HG03520 (cell line): ENCODE results near the gene LPCAT2.

ENCODE experiments used
- ATAC-seq: cut with Tn5 transposase; IDR thresholded peaks from one replicate; pipeline ENCODE4 v1.9.1; 2021; ENCODE audit warnings: mild to moderate bottlenecking, moderate library complexity; ENCODE audit not compliant: unreplicated experiment

Gene LPCAT2

GRCh38 chr16:55508941-55509931, at the start of gene LPCAT2:
Gene LPCAT2, plus strand, starts transcription at chr16:55509072. Its CDS starts 110 bp downstream, at chr16:55509182.
- ATAC-seq, result peak; percentile 43

GRCh38 chr16:55462241-55462640, 46.6 kb upstream of the LPCAT2 start:
- no peak for ATAC-seq

- ATAC-seq, result no peak
Measured at GRCh38 chr16:55464375-55464774, 44.5 kb upstream of the LPCAT2 start.

- ATAC-seq, result peak; percentile 93
Measured at GRCh38 chr16:55465077-55465896, 43.6 kb upstream of the LPCAT2 start.

GRCh38 chr16:55466209-55466608, 42.7 kb upstream of the LPCAT2 start:
- no peak for ATAC-seq

- no peak for ATAC-seq
Measured at GRCh38 chr16:55467898-55468297, 41.0 kb upstream of the LPCAT2 start.

GRCh38 chr16:55468352-55468990, 40.4 kb upstream of the LPCAT2 start:
- ATAC-seq, result no peak

GRCh38 chr16:55469821-55470532, 38.9 kb upstream of the LPCAT2 start:
- ATAC-seq, result no peak

GRCh38 chr16:55470533-55471371, 38.1 kb upstream of the LPCAT2 start:
- no peak for ATAC-seq

GRCh38 chr16:55471448-55472097, 37.3 kb upstream of the LPCAT2 start:
- ATAC-seq, result peak; percentile 77

- no peak for ATAC-seq
Measured at GRCh38 chr16:55473587-55473986, 35.3 kb upstream of the LPCAT2 start.

- no peak for ATAC-seq
Measured at GRCh38 chr16:55474821-55475220, 34.1 kb upstream of the LPCAT2 start.

GRCh38 chr16:55475919-55476318, 33.0 kb upstream of the LPCAT2 start:
- ATAC-seq, result no peak

- no peak for ATAC-seq
Measured at GRCh38 chr16:55476625-55477533, 32.0 kb upstream of the LPCAT2 start.

GRCh38 chr16:55477736-55478135, 31.1 kb upstream of the LPCAT2 start:
- ATAC-seq, result no peak

GRCh38 chr16:55478827-55479429, 29.9 kb upstream of the LPCAT2 start, which contains the start of gene MMP2:
Gene MMP2, plus strand, starts transcription at chr16:55479198. Its CDS starts 282 bp downstream, at chr16:55479480.
- ATAC-seq, result no peak

- ATAC-seq, result no peak
Measured at GRCh38 chr16:55479430-55480140, 29.3 kb upstream of the LPCAT2 start.
